NCI-H82 (cell line): ENCODE results near the gene SLC4A1AP.

Experiments
- DNase-seq: peaks from one replicate; lab custom pipeline; 2025; lab: John Stamatoyannopoulos, UW

The SLC4A1AP gene

DNA sequence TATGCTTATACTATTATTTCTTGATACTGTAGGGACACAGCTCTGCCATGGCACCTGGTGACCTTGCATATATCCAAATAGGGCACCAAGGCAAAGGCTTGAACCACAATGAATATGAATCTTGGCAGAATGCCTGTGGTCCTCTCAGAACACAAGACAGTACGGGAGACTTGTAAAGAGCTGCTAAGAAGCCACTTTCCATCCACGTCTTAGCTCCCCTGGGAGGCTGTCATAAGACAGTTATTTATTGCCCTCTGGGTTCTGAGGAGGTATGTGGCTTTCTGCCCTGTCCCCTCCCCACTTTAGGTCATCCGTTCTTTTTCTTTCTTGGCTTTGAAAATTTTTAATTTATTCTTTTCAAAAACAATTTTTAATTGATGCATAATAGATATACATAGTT, 78.0 kb downstream of the SLC4A1AP start:
- no peak for DNase-seq

DNA sequence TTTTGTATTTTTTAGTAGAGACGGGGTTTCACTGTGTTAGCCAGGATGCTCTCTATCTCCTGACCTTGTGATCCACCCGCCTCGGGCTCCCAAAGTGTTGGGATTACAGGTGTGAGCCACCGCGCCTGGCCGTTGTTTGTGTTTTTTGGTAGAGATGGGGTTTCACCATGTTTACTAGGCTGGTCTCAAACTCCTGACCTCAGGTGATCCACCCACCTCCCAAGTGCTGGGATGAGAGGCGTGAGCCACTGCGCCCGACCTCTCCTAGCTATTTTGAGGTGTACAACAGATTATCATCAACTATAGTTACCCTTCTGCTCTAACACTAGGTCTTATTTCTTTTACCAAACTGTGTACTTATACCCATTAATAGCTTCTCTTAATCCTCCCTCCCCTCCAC, 78.9 kb downstream of the SLC4A1AP start:
- no peak for DNase-seq
